ENCODE measurements around the gene DLEC1.

DNA sequence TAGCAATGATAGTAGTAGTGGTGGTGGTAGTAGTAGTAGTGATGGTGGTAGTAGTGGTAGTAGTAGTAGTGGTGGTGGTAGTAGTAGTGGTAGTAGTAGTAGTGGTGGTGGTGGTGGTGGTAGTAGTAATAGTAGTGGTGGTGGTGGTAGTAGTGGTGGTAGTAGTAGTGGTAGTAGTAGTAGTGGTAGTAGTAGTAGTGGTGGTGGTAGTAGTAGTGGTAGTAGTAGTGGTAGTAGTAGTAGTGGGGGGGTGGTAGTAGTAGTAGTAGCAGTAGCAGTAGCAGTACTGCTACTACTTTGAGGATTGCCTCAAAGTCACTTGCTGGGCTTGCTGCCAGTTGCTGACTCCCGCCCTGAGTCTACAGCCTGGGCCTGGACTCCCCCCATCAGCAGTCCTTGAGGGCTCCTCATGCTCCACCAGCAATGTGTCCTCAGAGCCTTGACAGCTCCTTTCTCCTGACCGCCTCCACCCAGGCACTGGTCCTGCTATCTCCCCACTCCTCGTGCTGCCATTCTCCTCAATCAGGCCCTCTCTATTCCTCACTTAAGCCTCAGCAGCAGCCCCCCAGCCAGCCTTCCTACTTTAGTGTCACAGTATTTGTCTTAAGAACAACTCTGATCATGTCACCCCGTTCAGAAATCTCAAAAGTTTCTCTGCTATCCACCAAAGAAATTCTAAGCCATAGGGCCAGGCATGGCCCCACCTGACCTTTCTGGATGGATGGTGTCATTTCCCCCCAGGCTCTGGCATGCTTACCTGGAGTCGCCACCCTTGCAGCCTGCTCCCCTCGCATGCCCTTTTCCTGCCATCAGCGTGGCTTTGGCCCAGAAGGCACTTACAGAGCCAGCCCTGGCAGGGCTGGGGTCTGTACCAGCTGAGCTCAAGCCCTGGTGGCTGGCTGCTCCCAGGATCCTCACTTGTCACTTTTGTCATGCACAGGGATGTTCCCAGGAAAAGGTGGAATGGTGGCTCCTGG is 45.6 kb downstream of the DLEC1 start:
- no peak for TF ChIP-seq POLR2AphosphoS5 (IDR thresholded peaks at IDR 0.05)
- TF ChIP-seq, protein P1, sequence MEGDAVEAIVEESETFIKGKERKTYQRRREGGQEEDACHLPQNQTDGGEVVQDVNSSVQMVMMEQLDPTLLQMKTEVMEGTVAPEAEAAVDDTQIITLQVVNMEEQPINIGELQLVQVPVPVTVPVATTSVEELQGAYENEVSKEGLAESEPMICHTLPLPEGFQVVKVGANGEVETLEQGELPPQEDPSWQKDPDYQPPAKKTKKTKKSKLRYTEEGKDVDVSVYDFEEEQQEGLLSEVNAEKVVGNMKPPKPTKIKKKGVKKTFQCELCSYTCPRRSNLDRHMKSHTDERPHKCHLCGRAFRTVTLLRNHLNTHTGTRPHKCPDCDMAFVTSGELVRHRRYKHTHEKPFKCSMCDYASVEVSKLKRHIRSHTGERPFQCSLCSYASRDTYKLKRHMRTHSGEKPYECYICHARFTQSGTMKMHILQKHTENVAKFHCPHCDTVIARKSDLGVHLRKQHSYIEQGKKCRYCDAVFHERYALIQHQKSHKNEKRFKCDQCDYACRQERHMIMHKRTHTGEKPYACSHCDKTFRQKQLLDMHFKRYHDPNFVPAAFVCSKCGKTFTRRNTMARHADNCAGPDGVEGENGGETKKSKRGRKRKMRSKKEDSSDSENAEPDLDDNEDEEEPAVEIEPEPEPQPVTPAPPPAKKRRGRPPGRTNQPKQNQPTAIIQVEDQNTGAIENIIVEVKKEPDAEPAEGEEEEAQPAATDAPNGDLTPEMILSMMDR (IDR thresholded peaks at IDR 0.05): no peak
- no peak for TF ChIP-seq POLR2A (IDR thresholded peaks at IDR 0.05)

Data from gastroesophageal sphincter (tissue), 3 donors.